ENCODE results near the gene NAV2. TPM values are rescaled to one million over a fixed set of nuclear protein-coding genes. Genes with fewer than 3 reads are reported as not detected.

The NAV2 gene
- total and polyA plus RNA-seq, 2 donors: 2.0 to 5.8 TPM

DNA sequence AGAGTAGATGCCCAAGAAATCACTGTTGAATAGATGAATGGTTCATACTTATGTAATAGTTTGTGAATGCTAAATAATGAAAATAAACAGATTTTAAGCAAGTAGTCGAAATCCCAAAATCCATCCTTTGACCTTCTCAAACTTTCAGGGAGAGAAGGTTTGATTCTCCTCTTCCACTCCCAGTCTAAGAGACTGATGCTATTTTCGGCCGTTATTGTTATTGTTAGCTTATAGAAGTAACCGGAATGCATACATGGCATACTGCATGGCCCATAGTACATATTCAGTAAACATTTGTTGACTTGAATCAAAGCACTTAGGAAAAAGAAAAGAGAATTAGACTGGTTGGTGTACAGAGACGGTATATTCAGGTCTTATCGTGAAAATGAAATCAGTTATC, 76.6 kb downstream of the NAV2 start:
- no peaks in the 10 kb centered on the region for H3K9me3 ChIP-seq (ENCODE audit: control insufficient read depth in 2 of 2, insufficient read depth in 1 of 2, low read length in 1 of 2)
- DNase-seq (ENCODE audit: low read depth in 6 of 9, low spot score in 9 of 9): no peak
- H3K27ac ChIP-seq (ENCODE audit: low read depth in 1 of 2, low read length in 1 of 2): no peak overlapping the region
- H3K4me1 ChIP-seq (ENCODE audit: control insufficient read depth in 2 of 2, insufficient read depth in 2 of 2, low read length in 2 of 2): no peaks in the 10 kb centered on the region
- H3K36me3 ChIP-seq (ENCODE audit: control insufficient read depth in 2 of 2, insufficient read depth in 2 of 2, low read length in 1 of 2): no peaks in the 10 kb centered on the region
- H3K27me3 ChIP-seq (ENCODE audit: control insufficient read depth in 2 of 2, insufficient read depth in 1 of 2, low read length in 1 of 2): no peaks in the 10 kb centered on the region
- H3K4me3 ChIP-seq (ENCODE audit: low read length in 2 of 2): no peak overlapping the region
- 95% methylated on average over 6 of the region's 6 CpGs for WGBS

DNA sequence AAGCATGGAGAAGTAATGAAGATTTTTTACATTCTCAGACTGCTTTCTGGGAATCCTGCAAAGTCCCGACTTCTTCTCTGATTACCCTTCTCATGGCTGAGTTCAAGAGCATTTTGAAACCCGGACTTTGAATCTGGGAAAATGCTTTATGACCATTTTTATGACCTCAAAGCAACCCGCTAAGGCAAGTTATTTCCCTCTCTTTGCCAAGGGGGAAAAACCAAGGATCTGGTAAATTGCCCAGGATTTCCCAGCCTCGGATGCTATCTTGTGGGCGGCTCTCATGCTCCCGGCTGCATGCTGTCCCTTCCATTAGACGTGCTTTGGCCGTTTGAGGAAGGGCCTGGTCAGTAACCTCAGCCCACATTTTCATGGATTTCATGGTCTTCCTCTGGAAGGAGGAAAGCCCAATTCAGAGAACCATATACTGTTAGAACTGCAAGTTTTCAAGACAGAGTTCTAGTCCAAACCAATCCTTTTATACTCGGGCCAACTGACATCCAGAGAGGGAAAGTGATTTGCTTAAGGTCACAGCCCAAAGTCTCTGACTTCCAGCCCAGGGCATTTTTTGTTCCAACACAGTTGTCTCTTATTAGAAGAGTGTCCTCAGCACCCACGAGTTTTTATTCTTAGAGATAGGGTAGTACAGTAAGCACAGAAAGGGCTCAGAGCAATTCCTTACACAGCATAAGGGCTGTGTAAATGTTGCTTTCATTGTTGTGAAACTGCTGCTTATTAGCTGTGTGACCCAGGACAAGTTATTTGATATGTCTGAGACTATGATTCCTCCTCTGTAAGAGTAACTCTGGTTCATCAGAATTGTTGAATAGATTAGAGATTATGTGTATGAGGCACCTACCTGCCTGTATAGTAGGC, 77.4 kb downstream of the NAV2 start:
- 82% methylated on average over 10 of the region's 10 CpGs for WGBS
- Histone ChIP-seq H3K36me3 (ENCODE audit: control insufficient read depth in 2 of 2, insufficient read depth in 2 of 2, low read length in 1 of 2) (no peaks in the 10 kb centered on the region), H3K9me3 (ENCODE audit: control insufficient read depth in 2 of 2, insufficient read depth in 1 of 2, low read length in 1 of 2) (no peaks in the 10 kb centered on the region), H3K4me3 (ENCODE audit: low read length in 2 of 2) (no peak overlapping the region), H3K27me3 (ENCODE audit: control insufficient read depth in 2 of 2, insufficient read depth in 1 of 2, low read length in 1 of 2) (no peaks in the 10 kb centered on the region), H3K27ac (ENCODE audit: low read depth in 1 of 2, low read length in 1 of 2) (no peak overlapping the region), H3K4me1 (ENCODE audit: control insufficient read depth in 2 of 2, insufficient read depth in 2 of 2, low read length in 2 of 2) (no peaks in the 10 kb centered on the region)
- no peak for DNase-seq (ENCODE audit: low read depth in 6 of 9, low spot score in 9 of 9)

DNA sequence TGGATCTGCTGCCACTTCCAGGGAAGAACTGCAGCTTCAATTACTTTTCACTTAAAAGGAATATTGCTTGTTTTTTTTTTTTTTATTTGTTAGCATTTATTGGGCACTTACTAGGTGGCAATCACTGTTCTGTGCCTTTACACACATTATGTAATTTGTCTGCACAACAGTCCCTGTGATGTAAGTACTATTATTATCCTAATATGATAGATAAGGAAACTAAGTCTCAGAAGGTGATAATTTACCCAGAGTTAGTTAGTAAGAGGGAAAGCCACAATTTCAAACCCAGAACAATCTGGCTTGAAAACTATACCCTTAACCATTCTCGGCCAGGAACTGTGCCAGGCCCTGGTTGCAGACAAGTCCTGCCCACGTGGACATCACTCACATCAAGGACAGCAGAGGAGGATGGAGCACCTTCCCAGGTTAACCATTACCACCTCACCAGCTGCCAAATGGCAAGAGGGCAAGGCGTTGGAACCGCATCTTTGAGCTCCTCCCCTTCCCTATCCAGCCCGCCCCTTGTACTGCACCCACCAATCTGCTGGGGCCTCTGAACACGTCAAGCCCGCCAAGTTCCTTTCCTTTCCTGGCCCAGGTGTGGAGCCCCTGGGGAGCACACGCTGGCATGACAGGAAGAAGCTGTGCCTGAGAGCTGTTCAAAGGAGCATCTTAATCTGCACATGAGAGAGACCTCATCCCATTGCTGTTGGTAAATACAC, 78.4 kb downstream of the NAV2 start:
- Histone ChIP-seq H3K9me3 (ENCODE audit: control insufficient read depth in 2 of 2, insufficient read depth in 1 of 2, low read length in 1 of 2) (no peaks in the 10 kb centered on the region), H3K27ac (ENCODE audit: low read depth in 1 of 2, low read length in 1 of 2) (no peak overlapping the region), H3K4me1 (ENCODE audit: control insufficient read depth in 2 of 2, insufficient read depth in 2 of 2, low read length in 2 of 2) (no peaks in the 10 kb centered on the region), H3K36me3 (ENCODE audit: control insufficient read depth in 2 of 2, insufficient read depth in 2 of 2, low read length in 1 of 2) (no peaks in the 10 kb centered on the region), H3K4me3 (ENCODE audit: low read length in 2 of 2) (no peak overlapping the region), H3K27me3 (ENCODE audit: control insufficient read depth in 2 of 2, insufficient read depth in 1 of 2, low read length in 1 of 2) (no peaks in the 10 kb centered on the region)
- WGBS: 85% methylated on average over 8 of the region's 8 CpGs
- no peak for DNase-seq (ENCODE audit: low read depth in 6 of 9, low spot score in 9 of 9)

DNA sequence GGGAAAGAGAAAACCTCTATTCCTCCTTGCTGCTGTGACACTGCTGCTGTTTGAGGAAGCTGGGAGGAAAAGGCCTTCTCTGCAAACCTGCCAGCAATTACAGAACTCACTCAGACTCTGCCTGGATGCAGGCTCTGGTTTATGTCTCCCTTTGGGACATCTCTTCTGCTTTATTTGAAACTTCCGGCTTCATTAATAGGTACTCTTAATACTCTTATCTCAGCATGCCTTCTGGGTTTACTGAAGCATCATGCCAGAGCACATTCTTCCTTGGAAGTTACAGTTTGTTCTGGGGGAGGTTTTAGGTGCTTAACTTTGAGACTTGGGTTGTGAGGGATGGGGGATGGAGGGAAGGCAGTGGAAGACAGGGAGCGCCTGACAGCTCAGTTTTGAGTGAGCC, 79.9 kb downstream of the NAV2 start:
- 90% methylated on average over 2 of the region's 2 CpGs for WGBS
- no peaks in the 10 kb centered on the region for H3K36me3 ChIP-seq (ENCODE audit: control insufficient read depth in 2 of 2, insufficient read depth in 2 of 2, low read length in 1 of 2)
- no peaks in the 10 kb centered on the region for H3K9me3 ChIP-seq (ENCODE audit: control insufficient read depth in 2 of 2, insufficient read depth in 1 of 2, low read length in 1 of 2)
- H3K4me3 ChIP-seq (ENCODE audit: low read length in 2 of 2): no peak overlapping the region
- DNase-seq (ENCODE audit: low read depth in 6 of 9, low spot score in 9 of 9): no peak
- H3K27me3 ChIP-seq (ENCODE audit: control insufficient read depth in 2 of 2, insufficient read depth in 1 of 2, low read length in 1 of 2): no peaks in the 10 kb centered on the region
- H3K4me1 ChIP-seq (ENCODE audit: control insufficient read depth in 2 of 2, insufficient read depth in 2 of 2, low read length in 2 of 2): no peaks in the 10 kb centered on the region
- H3K27ac ChIP-seq (ENCODE audit: low read depth in 1 of 2, low read length in 1 of 2): no peak overlapping the region

DNA sequence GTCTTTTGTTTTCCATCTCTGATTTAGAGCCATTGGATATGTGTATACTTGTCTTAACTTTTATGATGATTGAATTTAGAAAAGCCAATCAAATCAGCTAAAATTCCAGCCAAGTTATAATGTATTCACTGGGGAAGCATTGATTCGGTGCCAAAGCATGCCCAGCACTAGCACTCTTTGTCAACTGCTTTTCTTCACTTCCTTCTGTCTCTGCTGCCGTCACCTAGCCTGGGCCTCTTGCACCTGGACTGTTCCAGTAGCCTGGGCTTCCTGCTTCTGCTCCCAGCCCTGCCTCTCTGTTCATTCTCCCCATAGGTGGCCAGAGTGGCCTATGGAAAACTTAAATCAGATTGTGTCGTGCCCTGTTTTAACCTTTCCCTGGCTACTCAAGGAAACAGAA, 80.7 kb downstream of the NAV2 start:
- DNase-seq (ENCODE audit: low read depth in 6 of 9, low spot score in 9 of 9): no peak
- Histone ChIP-seq H3K27me3 (ENCODE audit: control insufficient read depth in 2 of 2, insufficient read depth in 1 of 2, low read length in 1 of 2) (no peaks in the 10 kb centered on the region), H3K27ac (ENCODE audit: low read depth in 1 of 2, low read length in 1 of 2) (no peak overlapping the region), H3K9me3 (ENCODE audit: control insufficient read depth in 2 of 2, insufficient read depth in 1 of 2, low read length in 1 of 2) (no peaks in the 10 kb centered on the region), H3K36me3 (ENCODE audit: control insufficient read depth in 2 of 2, insufficient read depth in 2 of 2, low read length in 1 of 2) (no peaks in the 10 kb centered on the region), H3K4me1 (ENCODE audit: control insufficient read depth in 2 of 2, insufficient read depth in 2 of 2, low read length in 2 of 2) (no peaks in the 10 kb centered on the region), H3K4me3 (ENCODE audit: low read length in 2 of 2) (no peak overlapping the region)
- 68% methylated on average over 3 of the region's 3 CpGs for WGBS

- Histone ChIP-seq H3K9me3 (ENCODE audit: control insufficient read depth in 2 of 2, insufficient read depth in 1 of 2, low read length in 1 of 2) (no peaks in the 10 kb centered on the region), H3K27me3 (ENCODE audit: control insufficient read depth in 2 of 2, insufficient read depth in 1 of 2, low read length in 1 of 2) (no peaks in the 10 kb centered on the region), H3K27ac (ENCODE audit: low read depth in 1 of 2, low read length in 1 of 2) (no peak overlapping the region), H3K4me1 (ENCODE audit: control insufficient read depth in 2 of 2, insufficient read depth in 2 of 2, low read length in 2 of 2) (no peaks in the 10 kb centered on the region), H3K36me3 (ENCODE audit: control insufficient read depth in 2 of 2, insufficient read depth in 2 of 2, low read length in 1 of 2) (no peaks in the 10 kb centered on the region), H3K4me3 (ENCODE audit: low read length in 2 of 2) (no peak overlapping the region)
- DNase-seq (ENCODE audit: low read depth in 6 of 9, low spot score in 9 of 9): no peak
- WGBS: 96% methylated on average over 6 of the region's 6 CpGs
Observed at GRCh38 chr11:19794161-19794560, 81.5 kb downstream of the NAV2 start.

GRCh38 chr11:19795082-19795481, 82.4 kb downstream of the NAV2 start:
- no peaks in the 10 kb centered on the region for H3K27me3 ChIP-seq (ENCODE audit: control insufficient read depth in 2 of 2, insufficient read depth in 1 of 2, low read length in 1 of 2)
- H3K4me3 ChIP-seq (ENCODE audit: low read length in 2 of 2): no peak overlapping the region
- no peaks in the 10 kb centered on the region for H3K4me1 ChIP-seq (ENCODE audit: control insufficient read depth in 2 of 2, insufficient read depth in 2 of 2, low read length in 2 of 2)
- no peaks in the 10 kb centered on the region for H3K9me3 ChIP-seq (ENCODE audit: control insufficient read depth in 2 of 2, insufficient read depth in 1 of 2, low read length in 1 of 2)
- DNase-seq (ENCODE audit: low read depth in 6 of 9, low spot score in 9 of 9): no peak
- H3K27ac ChIP-seq (ENCODE audit: low read depth in 1 of 2, low read length in 1 of 2): no peak overlapping the region
- H3K36me3 ChIP-seq (ENCODE audit: control insufficient read depth in 2 of 2, insufficient read depth in 2 of 2, low read length in 1 of 2): no peaks in the 10 kb centered on the region
- WGBS: 97% methylated on average over 1 of the region's 1 CpG

- DNase-seq (ENCODE audit: low read depth in 6 of 9, low spot score in 9 of 9): no peak
- no peaks in the 10 kb centered on the region for H3K9me3 ChIP-seq (ENCODE audit: control insufficient read depth in 2 of 2, insufficient read depth in 1 of 2, low read length in 1 of 2)
- 96% methylated on average over 2 of the region's 2 CpGs for WGBS
- no peak overlapping the region for H3K27ac ChIP-seq (ENCODE audit: low read depth in 1 of 2, low read length in 1 of 2)
- no peaks in the 10 kb centered on the region for H3K36me3 ChIP-seq (ENCODE audit: control insufficient read depth in 2 of 2, insufficient read depth in 2 of 2, low read length in 1 of 2)
- H3K27me3 ChIP-seq (ENCODE audit: control insufficient read depth in 2 of 2, insufficient read depth in 1 of 2, low read length in 1 of 2): no peaks in the 10 kb centered on the region
- no peaks in the 10 kb centered on the region for H3K4me1 ChIP-seq (ENCODE audit: control insufficient read depth in 2 of 2, insufficient read depth in 2 of 2, low read length in 2 of 2)
- no peak overlapping the region for H3K4me3 ChIP-seq (ENCODE audit: low read length in 2 of 2)
Observed at GRCh38 chr11:19800162-19800561, 87.5 kb downstream of the NAV2 start.

DNA sequence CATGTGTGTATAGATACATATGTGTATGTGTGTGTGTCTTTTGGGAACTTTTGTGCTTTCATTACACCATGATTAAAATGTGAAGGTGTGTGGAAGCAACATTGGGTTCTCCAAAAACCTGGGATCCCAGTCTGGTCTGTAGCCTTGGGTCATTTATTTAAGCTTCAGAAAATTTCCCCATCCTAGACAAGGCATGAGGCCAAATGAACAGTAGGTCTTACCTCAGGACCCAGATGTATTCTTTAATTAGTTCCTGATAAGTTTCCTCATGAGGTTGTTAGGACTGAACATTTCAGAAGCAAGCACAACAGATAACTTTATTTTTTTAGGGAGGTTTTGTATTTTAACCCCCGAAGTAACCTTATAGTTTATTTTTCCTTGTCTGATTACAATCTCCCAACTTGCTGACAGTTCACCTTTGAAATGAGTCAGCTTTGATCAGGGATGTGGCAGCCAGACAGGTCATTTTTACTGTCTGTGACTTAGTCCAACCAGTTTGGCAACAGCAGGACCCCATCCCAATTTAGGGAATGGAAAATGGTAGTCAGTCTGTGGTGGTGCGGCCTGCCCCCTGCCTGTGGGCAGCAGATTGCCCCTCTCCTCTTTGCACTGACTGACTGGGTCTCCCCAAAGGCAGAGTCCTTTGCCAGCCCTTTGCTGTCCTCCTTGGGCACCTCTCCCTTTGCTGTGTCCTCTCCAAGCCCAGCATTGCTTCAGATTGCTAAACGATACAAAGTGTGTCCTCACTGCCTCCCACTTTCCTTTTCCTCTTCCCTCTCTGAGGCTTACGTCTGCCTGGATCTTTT, 88.3 kb downstream of the NAV2 start:
- 94% methylated on average over 4 of the region's 4 CpGs for WGBS
- no peak overlapping the region for H3K4me3 ChIP-seq (ENCODE audit: low read length in 2 of 2)
- no peak for DNase-seq (ENCODE audit: low read depth in 6 of 9, low spot score in 9 of 9)
- no peaks in the 10 kb centered on the region for H3K4me1 ChIP-seq (ENCODE audit: control insufficient read depth in 2 of 2, insufficient read depth in 2 of 2, low read length in 2 of 2)
- no peak overlapping the region for H3K27ac ChIP-seq (ENCODE audit: low read depth in 1 of 2, low read length in 1 of 2)
- no peaks in the 10 kb centered on the region for H3K36me3 ChIP-seq (ENCODE audit: control insufficient read depth in 2 of 2, insufficient read depth in 2 of 2, low read length in 1 of 2)
- no peaks in the 10 kb centered on the region for H3K9me3 ChIP-seq (ENCODE audit: control insufficient read depth in 2 of 2, insufficient read depth in 1 of 2, low read length in 1 of 2)
- H3K27me3 ChIP-seq (ENCODE audit: control insufficient read depth in 2 of 2, insufficient read depth in 1 of 2, low read length in 1 of 2): no peaks in the 10 kb centered on the region

Measured in thymus (tissue), 11 donors.